ENCODE measurements around the gene ZSCAN20.

The ZSCAN20 gene

GRCh38 chr1:33537885-33538284 lies 65.4 kb downstream of the ZSCAN20 start:
- DNase-seq: no peak

GRCh38 chr1:33541966-33542365 lies 69.5 kb downstream of the ZSCAN20 start:
- DNase-seq: no peak

Measured in T-helper 1 cell (primary cell).